AG10803 (cell line): Measurements from ENCODE around the gene DIP2C.

Experiments used
- DNase-seq: peaks from one replicate; pipeline ENCODE4 v3.0.0; 2010; ENCODE audit warnings: low read depth
- H3K4me3 ChIP-seq: 2 replicates; pipeline ENCODE4 v1.5.1; 2011; ENCODE audit warnings: mild to moderate bottlenecking, low read length, control low read depth
- TF ChIP-seq, protein P1 (sequence below): conservative IDR thresholded peaks from 2 replicates; pipeline ENCODE4 v1.5.1; 2011; ENCODE audit warnings: mild to moderate bottlenecking, low read length, control low read depth, inconsistent platforms

The DIP2C gene

DNA sequence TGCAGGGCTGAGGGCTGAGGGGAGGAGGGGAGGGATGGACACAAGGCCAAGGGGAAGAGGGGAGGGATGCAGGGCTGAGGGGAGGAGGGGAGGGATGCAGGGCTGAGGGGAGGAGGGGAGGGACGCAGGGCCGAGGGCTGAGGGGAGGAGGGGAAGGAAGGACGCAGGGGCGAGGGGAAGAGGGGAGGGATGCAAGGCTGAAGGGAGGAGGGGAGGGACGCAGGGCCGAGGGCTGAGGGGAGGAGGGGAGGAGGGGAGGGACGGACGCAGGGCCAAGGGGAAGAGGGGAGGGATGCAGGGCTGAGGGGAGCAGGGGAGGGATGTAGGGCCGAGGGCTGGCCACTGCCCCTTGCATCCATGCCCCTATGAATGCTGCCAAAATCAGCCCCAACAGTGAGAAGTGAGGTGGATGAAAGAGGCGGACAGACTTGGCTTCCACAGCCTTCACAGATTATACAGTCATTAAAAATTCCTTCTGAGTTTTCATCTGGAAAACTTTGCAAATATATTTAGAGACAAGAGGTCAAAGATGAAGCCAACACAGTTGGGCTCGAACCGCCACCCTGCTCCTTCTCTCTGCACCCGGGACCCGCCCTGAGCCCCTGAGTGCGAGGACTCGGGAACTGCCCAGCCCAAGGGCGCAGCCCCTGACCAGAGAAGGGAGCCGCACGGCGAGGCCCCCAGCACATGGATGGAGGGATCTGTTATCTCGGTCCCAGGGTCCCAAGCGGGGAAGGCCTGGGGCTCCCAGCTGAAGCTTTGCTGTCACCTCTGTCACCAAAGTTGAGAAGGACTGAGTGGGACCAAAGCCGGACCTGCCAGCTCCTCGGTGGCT lies 65.8 kb downstream of the DIP2C start:
- TF ChIP-seq, protein P1, sequence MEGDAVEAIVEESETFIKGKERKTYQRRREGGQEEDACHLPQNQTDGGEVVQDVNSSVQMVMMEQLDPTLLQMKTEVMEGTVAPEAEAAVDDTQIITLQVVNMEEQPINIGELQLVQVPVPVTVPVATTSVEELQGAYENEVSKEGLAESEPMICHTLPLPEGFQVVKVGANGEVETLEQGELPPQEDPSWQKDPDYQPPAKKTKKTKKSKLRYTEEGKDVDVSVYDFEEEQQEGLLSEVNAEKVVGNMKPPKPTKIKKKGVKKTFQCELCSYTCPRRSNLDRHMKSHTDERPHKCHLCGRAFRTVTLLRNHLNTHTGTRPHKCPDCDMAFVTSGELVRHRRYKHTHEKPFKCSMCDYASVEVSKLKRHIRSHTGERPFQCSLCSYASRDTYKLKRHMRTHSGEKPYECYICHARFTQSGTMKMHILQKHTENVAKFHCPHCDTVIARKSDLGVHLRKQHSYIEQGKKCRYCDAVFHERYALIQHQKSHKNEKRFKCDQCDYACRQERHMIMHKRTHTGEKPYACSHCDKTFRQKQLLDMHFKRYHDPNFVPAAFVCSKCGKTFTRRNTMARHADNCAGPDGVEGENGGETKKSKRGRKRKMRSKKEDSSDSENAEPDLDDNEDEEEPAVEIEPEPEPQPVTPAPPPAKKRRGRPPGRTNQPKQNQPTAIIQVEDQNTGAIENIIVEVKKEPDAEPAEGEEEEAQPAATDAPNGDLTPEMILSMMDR, result no peak
- no peak for DNase-seq
- H3K4me3 ChIP-seq, result no peak overlapping the region

DNA sequence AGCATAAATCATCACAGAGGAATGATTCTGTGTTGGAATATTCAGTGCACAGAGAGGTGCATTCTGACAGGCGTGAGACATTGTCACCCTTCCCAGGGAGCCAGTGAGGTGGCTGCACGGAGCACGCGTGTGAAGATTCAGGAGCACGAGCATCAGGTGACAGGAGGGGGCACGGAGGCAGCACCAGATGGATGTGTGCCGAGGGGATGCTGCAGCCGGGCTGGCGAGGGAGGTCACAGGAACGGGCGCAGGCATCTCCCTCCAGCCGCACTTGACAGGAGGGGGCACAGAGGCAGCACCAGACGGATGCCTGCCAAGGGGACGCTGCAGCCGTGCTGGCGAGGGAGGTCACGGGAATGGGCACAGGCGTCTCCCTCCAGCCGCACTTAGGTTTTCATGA lies 66.5 kb downstream of the DIP2C start:
- no peak overlapping the region for H3K4me3 ChIP-seq
- DNase-seq, result no peak
- TF ChIP-seq, protein P1, result no peak

DNA sequence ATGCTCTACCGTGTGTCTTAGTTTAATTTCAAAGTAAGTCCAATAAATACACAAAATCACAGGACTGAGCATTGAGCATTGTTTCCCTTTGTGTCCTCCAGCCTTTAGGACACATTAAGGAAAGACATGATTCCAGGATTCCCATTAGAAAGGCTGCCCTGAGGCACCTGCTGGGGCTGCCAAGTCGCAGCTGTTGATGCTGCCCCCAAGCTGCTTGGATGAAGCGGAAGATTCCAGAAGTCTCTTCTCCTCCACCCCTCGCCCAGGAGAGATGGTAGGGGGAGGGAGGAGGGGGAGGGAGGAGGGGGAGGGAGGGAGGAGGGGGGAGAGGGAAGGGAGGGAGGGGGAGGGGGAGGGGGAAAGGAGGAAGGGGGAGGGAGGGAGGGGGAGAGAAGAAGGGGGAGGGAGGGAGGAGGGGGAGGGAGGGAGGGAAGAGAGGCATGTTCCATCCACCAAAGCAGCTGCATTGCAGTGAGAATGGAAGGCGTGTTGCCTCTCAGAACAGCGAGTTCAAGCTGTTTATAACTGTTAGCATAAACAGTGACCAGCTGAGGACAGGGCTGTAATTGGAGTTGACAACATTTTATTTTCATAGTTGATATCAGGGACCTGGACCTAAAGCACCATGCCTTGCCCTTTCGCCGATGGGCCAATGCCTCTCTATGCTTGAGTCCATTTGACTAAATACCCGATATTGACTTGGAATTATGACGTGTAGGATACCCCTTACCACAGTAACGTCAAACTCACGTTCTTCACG lies 67.3 kb downstream of the DIP2C start:
- H3K4me3 ChIP-seq, result no peak overlapping the region
- TF ChIP-seq, protein P1, result no peak
- no peak for DNase-seq

DNA sequence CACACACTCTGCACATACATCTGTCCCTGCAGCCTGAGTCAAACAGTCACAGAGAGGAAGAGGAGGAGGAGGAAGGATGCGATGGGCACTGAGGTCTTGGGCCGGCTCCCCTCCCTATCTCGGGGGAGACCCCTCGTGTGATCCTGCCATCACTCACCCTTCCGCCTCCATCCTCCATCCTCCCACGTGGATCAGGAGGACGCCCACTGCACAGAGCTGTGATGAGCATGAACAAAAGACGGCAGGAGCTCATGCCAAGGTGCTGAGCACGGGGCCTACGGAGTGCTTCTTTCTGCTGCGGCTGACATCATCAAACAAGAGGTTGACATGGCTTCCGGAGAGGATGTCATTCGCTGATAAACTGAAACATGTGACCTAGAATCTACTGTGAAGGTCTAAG lies 68.0 kb downstream of the DIP2C start:
- H3K4me3 ChIP-seq, result no peak overlapping the region
- no peak for DNase-seq
- TF ChIP-seq, protein P1, result no peak

DNA sequence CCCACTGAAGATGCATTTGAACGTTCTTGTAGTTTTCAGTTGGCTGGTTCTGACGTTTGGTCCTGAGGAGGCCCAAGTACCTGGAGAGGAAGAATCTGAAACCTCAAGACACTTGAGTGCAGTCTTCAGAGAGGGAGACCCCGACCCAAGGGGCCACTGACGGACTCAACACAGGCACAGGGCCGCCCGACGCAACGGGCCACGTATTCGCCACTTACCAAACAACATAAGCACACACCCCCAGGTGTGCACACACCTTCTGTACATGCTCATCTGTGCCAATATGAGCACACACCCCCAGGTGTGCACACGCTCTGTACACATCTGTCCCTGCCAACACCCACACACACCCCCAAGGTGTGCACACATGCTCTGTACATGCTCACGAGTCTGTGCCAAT lies 68.5 kb downstream of the DIP2C start:
- TF ChIP-seq, protein P1, result no peak
- no peak for DNase-seq
- H3K4me3 ChIP-seq, result no peak overlapping the region

DNA sequence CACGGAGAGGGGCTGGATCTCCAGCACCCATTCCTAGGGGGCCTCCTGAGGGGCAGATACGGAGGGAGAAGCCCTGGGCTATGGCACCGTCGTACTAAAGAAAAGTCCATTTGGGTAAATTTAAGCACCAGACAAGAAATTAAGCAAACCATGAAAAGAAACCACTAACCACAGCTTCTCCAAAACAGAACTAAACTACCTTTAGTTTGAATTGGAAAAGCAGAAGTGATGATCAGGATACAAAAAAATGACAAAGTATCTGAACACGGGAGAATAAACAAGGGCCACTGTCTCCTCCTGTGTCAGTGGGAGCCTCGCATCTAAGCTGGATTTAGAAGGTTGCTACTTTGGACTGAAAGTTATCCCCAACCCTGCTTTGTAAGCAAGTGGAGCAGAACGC lies 69.1 kb downstream of the DIP2C start:
- no peak overlapping the region for H3K4me3 ChIP-seq
- TF ChIP-seq, protein P1, result no peak
- no peak for DNase-seq

DNA sequence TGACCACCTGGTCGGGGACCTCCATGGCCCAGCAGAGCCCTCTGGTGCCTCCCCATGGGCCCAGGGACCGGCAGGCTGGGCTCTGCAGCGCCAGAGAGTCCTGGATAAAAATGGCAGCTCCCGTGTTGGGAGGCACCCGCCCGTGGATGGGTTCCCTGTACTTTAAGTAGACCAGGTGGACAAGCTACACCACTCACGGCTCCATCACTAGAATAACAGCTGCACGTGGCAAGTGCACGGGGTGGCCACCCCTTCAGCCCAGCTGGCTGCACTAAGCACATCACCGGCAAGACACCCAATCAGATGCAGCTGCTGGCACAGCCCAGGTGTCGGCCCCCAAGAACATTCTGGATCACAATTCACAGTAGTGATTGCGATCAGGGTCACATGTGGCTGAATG lies 69.8 kb downstream of the DIP2C start:
- TF ChIP-seq, protein P1, result no peak
- no peak overlapping the region for H3K4me3 ChIP-seq
- DNase-seq, result no peak
